HUES48 (cell line): ENCODE measurements around the gene RASSF10.

Experiments
- H3K27ac ChIP-seq: one replicate; pipeline ENCODE4 v1.7.0; 2013; ENCODE audit warnings: low read depth, low read length, inconsistent platforms
- H3K27me3 ChIP-seq: 2 replicates; pipeline ENCODE4 v1.6.1; 2013; ENCODE audit warnings: mild to moderate bottlenecking, low read length; ENCODE audit not compliant: control insufficient read depth, insufficient read depth
- H3K36me3 ChIP-seq: 2 replicates; pipeline ENCODE4 v1.6.1; 2013; ENCODE audit warnings: low read length; ENCODE audit not compliant: control insufficient read depth, insufficient read depth
- H3K4me1 ChIP-seq: 2 replicates; pipeline ENCODE4 v1.6.1; 2013; ENCODE audit warnings: mild to moderate bottlenecking, low read length; ENCODE audit not compliant: control insufficient read depth, insufficient read depth
- H3K4me3 ChIP-seq: 2 replicates; pipeline ENCODE4 v1.5.1; 2013; ENCODE audit warnings: mild to moderate bottlenecking, low read depth, low read length
- H3K9ac ChIP-seq: 2 replicates; pipeline ENCODE4 v1.6.1; 2013; ENCODE audit warnings: mild to moderate bottlenecking, low read depth, low read length, moderate library complexity
- H3K9me3 ChIP-seq: 2 replicates; pipeline ENCODE4 v1.6.1; 2013; ENCODE audit warnings: low read length; ENCODE audit not compliant: control insufficient read depth, insufficient read depth

Gene RASSF10

DNA sequence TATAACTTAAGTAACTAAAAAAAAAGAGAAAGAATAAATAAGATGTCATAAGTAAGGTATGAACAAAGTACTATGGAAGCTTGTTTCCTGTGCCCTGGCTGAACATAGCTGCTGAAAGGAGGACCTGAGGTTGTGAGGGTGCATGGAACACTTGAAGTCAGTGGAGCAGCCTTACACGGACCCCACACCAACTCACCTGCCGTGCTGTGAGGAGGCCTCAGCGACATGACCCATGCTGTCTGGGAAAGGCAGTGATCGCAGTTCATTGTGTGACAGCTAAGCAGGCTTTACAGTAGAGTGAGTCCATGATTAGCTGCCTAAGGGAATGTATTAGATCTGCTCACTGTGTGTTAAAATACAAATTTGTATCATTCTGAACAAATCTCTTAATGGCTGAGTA lies 17.6 kb downstream of the RASSF10 start:
- Histone ChIP-seq H3K4me3 (no peak overlapping the region), H3K9ac (no peak overlapping the region)

DNA sequence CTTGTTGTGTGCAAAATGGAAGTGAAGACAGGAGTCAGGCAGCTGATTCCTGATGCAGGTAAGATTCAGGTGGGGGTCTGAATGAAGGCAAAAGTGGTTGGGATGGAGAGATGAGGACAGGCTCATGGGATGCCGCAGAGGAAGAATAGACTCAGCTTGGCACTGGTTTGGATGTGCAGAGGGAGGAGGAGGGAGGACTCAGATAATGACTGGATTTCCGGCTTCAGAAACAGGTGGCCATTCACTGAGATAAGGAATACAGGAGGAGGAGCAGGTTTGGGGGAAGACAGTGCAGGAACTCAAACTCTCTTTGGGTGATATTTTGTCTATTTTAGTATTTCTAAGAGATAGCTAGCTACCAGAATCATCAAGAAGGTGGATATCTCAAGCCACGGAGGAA lies 19.2 kb downstream of the RASSF10 start:
- Histone ChIP-seq H3K4me1 (no peaks in the 10 kb centered on the region), H3K4me3 (no peak overlapping the region), H3K9ac (no peak overlapping the region), H3K27me3 (no peaks in the 10 kb centered on the region), H3K9me3 (no peaks in the 10 kb centered on the region), H3K27ac (no peak overlapping the region), H3K36me3 (no peaks in the 10 kb centered on the region)

More for the DNA sequence above, 17.6 kb downstream of the RASSF10 start:
- no peak overlapping the region for H3K27ac ChIP-seq
- no peaks in the 10 kb centered on the region for H3K27me3 ChIP-seq
- H3K36me3 ChIP-seq: no peaks in the 10 kb centered on the region
- H3K4me1 ChIP-seq: no peaks in the 10 kb centered on the region
- H3K9me3 ChIP-seq: no peaks in the 10 kb centered on the region

DNA sequence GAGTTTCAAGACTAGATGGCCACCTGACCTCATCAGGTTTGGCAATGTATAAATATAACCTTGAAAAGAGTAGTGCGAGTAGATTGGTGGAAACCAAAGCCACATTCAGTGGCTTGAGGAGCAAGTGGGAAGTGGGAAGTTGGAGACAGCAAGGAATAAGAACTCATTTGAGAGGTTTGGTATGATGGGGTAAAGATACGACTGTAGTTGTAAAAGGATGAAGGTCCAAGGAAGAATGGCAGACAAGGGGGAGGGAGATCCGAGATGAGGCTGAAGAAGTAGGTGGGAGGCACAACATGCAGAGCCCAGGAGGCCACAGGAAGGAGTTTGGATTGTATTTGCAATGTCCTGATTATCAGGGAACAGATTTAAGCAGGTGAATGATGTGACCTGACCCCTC lies 20.8 kb downstream of the RASSF10 start:
- Histone ChIP-seq H3K4me3 (no peak overlapping the region), H3K27ac (no peak overlapping the region), H3K27me3 (no peaks in the 10 kb centered on the region), H3K36me3 (no peaks in the 10 kb centered on the region), H3K9me3 (no peaks in the 10 kb centered on the region), H3K9ac (no peak overlapping the region), H3K4me1 (no peaks in the 10 kb centered on the region)

DNA sequence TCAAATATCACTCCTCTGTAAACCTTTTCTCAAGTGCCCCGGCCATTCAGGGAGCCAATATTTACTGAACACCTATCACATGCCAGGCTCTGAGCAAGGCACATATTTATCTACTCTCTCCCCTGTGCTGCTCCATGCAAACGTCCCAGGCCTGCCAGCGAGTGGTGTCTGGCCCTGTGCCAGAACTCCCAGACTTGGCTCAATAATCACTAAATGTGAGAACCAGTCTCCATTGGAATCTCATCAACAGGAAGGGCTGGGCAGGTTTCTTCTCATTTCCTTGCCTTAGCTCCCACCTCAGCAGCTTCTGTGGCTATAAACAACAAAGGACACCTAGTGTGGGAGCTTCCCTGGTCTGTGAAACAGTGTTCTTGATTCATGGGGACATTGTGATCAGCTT lies 21.7 kb downstream of the RASSF10 start:
- no peaks in the 10 kb centered on the region for H3K27me3 ChIP-seq
- H3K9me3 ChIP-seq: no peaks in the 10 kb centered on the region
- no peaks in the 10 kb centered on the region for H3K4me1 ChIP-seq
- no peak overlapping the region for H3K4me3 ChIP-seq
- no peak overlapping the region for H3K27ac ChIP-seq
- no peaks in the 10 kb centered on the region for H3K36me3 ChIP-seq
- H3K9ac ChIP-seq: no peak overlapping the region

DNA sequence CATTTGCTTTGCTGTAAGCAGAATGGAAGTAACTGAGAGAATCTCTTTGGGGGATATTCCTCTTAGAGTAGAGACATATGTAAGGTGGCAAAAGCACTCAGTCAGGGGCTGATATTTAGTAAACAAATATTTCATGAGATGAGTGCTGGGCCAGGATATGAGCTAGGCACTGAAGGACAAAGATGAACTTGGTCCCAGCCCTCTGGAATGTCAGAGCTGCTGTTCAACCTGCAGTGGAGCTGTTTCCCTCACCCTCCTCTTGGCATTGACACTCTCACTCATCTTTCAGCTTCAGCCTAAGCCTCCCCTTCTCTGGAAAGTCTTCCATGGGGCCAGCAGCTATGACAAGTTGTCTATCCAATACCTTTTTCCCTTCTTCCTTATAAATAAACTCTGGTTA lies 22.2 kb downstream of the RASSF10 start:
- no peak overlapping the region for H3K27ac ChIP-seq
- no peak overlapping the region for H3K9ac ChIP-seq
- H3K27me3 ChIP-seq: no peaks in the 10 kb centered on the region

DNA sequence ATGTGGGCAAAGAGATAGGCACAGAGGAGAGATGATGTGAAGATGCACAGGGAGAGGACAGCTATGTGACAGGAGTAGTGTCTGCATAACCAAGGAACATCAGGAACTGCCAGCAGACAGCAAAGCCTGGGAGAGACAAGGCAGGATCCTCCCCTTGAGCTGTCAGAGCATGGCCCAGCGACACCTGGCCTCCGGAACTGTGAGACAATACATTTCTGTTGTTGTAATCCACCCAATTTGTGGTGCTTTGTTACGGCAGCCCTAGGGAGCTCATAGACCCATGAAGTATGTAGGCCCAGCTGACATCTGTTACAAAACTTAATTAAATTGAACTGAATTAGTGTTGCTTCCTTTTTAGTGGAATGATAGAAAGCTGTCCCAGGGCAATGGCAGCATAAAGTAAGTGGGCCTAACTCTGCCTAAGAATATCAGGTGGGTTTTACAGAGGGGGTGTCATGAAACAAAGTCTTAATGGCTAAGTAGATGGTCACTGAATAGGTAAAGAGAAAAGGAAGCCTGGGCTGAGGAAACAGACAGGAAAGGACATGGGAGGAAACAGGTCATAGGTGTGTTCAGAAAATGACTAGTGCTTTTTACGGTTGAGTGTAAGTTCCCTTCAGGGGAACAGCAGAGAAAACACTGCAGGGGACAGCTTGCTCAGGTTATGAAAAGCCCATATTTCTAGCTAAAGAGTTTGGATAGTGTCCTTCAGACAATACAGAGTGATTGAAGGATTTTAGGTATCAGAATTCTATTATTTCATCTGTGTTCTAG lies 24.8 kb downstream of the RASSF10 start:
- Histone ChIP-seq H3K4me3 (no peak overlapping the region), H3K27me3 (no peaks in the 10 kb centered on the region), H3K9ac (no peak overlapping the region), H3K27ac (no peak overlapping the region), H3K36me3 (no peaks in the 10 kb centered on the region), H3K9me3 (no peaks in the 10 kb centered on the region), H3K4me1 (no peaks in the 10 kb centered on the region)

More for the DNA sequence above, 22.2 kb downstream of the RASSF10 start:
- H3K36me3 ChIP-seq: no peaks in the 10 kb centered on the region
- no peaks in the 10 kb centered on the region for H3K9me3 ChIP-seq
- H3K4me3 ChIP-seq: no peak overlapping the region
- H3K4me1 ChIP-seq: no peaks in the 10 kb centered on the region

DNA sequence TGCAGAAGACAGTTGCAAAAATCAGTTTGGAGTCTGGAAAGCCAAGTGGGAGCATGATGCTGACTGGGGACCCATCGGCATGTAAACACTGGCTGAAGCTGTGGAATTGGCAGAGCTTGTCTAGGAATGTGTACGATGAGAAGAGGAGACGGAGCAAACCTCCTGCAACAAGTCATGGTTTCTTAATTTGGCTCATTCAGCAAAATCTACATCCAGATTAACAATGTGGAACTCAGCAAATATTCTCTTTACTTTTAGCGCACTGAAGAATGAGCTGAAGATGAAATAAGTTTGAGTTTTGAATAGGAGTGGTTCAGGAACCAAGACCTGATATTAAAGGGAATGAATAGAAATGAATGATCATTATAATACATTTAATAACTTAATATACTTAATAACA lies 26.6 kb downstream of the RASSF10 start:
- Histone ChIP-seq H3K4me3 (no peak overlapping the region), H3K4me1 (no peaks in the 10 kb centered on the region), H3K27ac (no peak overlapping the region), H3K9ac (no peak overlapping the region), H3K9me3 (no peaks in the 10 kb centered on the region), H3K36me3 (no peaks in the 10 kb centered on the region), H3K27me3 (no peaks in the 10 kb centered on the region)

DNA sequence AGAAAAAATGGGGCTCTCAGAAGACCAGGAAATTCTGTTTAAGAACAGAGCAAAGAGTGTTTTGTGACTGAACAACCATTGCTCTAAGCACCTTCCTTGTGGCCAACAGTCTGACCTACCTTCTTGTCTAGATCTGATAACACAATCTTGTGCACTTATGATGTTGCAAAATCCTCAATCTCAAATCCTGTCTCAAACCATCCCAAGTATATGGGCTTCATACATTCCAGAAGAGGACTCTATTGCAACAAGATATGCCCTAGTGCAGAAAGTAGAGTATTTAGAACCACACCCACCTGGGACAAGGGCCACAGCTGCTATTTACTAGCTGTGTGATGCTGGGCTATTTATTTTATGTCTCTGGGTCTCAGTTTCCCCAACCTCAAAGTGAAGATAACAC lies 27.1 kb downstream of the RASSF10 start:
- Histone ChIP-seq H3K27me3 (no peaks in the 10 kb centered on the region), H3K9ac (no peak overlapping the region), H3K36me3 (no peaks in the 10 kb centered on the region), H3K27ac (no peak overlapping the region), H3K4me3 (no peak overlapping the region), H3K4me1 (no peaks in the 10 kb centered on the region), H3K9me3 (no peaks in the 10 kb centered on the region)

DNA sequence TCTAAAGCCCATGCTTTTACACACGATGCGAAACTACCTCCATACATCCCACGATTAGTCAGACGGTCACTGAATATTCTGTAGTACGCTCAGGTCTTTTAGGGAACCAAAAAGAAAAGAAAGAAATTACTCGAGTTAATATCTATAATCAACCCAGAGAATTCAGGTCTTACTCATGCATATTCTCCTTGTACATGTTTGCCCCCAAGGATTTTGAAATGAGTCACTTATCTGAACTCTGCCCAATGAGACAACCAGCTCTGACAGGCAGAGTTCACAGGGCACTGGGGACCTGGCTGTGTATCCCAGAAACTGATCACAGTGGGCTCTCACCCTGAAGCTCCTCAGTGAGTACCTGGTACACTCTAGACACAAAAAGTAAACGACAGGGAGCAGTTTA lies 29.2 kb downstream of the RASSF10 start:
- Histone ChIP-seq H3K4me3 (no peak overlapping the region), H3K9me3 (no peaks in the 10 kb centered on the region), H3K9ac (no peak overlapping the region), H3K4me1 (no peaks in the 10 kb centered on the region), H3K27ac (no peak overlapping the region), H3K36me3 (no peaks in the 10 kb centered on the region), H3K27me3 (no peaks in the 10 kb centered on the region)

DNA sequence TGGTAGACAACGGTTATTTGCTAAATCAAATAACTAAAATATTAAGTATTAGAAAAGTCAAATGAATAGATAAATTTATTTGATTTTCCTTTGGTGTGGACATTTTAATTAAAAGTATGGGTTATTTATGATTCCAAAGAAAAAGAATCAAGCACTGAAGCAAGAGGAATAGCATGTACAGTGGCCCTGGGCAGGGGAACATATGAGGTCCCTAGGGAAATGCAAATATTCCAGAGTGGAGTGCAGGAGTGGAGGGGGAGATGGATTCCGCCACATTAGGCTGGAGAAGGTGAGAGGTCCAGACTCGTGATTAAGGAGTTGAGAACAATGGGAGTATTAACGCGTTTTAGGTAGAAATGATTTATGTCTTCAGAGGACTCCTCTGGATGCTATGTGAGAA lies 30.0 kb downstream of the RASSF10 start:
- H3K9ac ChIP-seq: no peak overlapping the region
- H3K4me1 ChIP-seq: no peaks in the 10 kb centered on the region
- H3K27me3 ChIP-seq: no peaks in the 10 kb centered on the region
- H3K4me3 ChIP-seq: no peak overlapping the region
- H3K9me3 ChIP-seq: no peaks in the 10 kb centered on the region
- H3K27ac ChIP-seq: no peak overlapping the region
- H3K36me3 ChIP-seq: no peaks in the 10 kb centered on the region

DNA sequence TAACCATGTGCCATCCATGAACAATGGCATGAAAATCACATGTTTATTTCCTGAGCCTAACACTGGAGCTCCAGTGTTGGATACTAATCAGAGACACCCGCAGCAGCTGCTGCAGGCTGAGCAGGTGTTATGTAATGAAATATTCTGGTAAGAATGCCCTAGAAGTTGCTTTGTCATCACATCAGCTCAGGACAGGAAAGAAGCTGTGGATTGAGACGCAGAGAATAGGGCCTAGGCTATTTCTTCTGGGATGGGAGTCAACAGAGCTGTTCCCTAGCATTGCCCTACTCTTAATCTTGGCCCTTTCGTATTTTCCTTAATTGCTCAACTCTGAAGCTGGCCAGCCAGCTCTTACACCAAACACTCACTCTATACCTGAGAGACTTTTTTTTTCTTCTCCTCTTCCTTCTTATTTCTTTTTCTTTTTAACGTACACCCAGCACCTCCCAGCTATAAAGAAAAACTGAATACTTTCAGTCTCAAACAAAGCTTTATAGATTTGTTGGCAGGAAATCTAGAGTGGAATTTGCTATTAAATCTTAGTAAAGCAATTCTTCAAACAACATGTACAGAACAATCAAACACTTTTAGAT lies 31.9 kb downstream of the RASSF10 start:
- no peaks in the 10 kb centered on the region for H3K36me3 ChIP-seq
- no peaks in the 10 kb centered on the region for H3K27me3 ChIP-seq
- no peak overlapping the region for H3K27ac ChIP-seq
- H3K9ac ChIP-seq: no peak overlapping the region
- no peaks in the 10 kb centered on the region for H3K9me3 ChIP-seq
- no peak overlapping the region for H3K4me3 ChIP-seq
- no peaks in the 10 kb centered on the region for H3K4me1 ChIP-seq
